HG03457 (cell line): ENCODE measurements around the gene AGO3.
"Not testable (repeated sequence)": the region's sequence is repeated elsewhere in the genome, so short reads cannot be mapped to it uniquely, and the experiment has no call there.

Experiments
- ATAC-seq: cut with Tn5 transposase; IDR thresholded peaks from one replicate; pipeline ENCODE4 v1.9.1; 2021; ENCODE audit warnings: moderate number of reproducible peaks; ENCODE audit not compliant: unreplicated experiment

The AGO3 gene

GRCh38 chr1:35930593-35931445 is at the start of gene AGO3:
Gene AGO3 (plus strand): TSS chr1:35931105. CDS start chr1:35931427, 322 bp downstream.
- ATAC-seq, result peak; percentile 67

- no peak for ATAC-seq
Measured at GRCh38 chr1:35881850-35882273, 49.0 kb upstream of the AGO3 start.

GRCh38 chr1:35882586-35882944 is 48.3 kb upstream of the AGO3 start:
- no peak for ATAC-seq

- peak; percentile 83 for ATAC-seq
Measured at GRCh38 chr1:35882945-35883634, 47.8 kb upstream of the AGO3 start, which contains the start of gene AGO1. Gene AGO1 (plus strand): TSS chr1:35883209. CDS start chr1:35883422, 213 bp downstream.

- no peak for ATAC-seq
Measured at GRCh38 chr1:35883635-35884101, 47.2 kb upstream of the AGO3 start.

GRCh38 chr1:35884934-35885333 is 46.0 kb upstream of the AGO3 start:
- no peak for ATAC-seq

GRCh38 chr1:35885961-35886558 is 44.8 kb upstream of the AGO3 start:
- no peak for ATAC-seq

- ATAC-seq, result no peak
Measured at GRCh38 chr1:35886577-35887431, 44.1 kb upstream of the AGO3 start.

GRCh38 chr1:35887508-35887907 is 43.4 kb upstream of the AGO3 start:
- ATAC-seq, result no peak

- ATAC-seq, result no peak
Measured at GRCh38 chr1:35888255-35888654, 42.6 kb upstream of the AGO3 start.

- not testable (repeated sequence) for ATAC-seq
Measured at GRCh38 chr1:35888981-35889380, 41.9 kb upstream of the AGO3 start.

- ATAC-seq, result no peak
Measured at GRCh38 chr1:35893051-35893879, 37.6 kb upstream of the AGO3 start.

GRCh38 chr1:35894183-35894582 is 36.7 kb upstream of the AGO3 start:
- no peak for ATAC-seq

- ATAC-seq, result no peak
Measured at GRCh38 chr1:35894656-35895055, 36.2 kb upstream of the AGO3 start.

- ATAC-seq, result no peak
Measured at GRCh38 chr1:35899941-35900340, 31.0 kb upstream of the AGO3 start.

GRCh38 chr1:35901235-35901634 is 29.7 kb upstream of the AGO3 start:
- no peak for ATAC-seq

GRCh38 chr1:35902671-35903070 is 28.2 kb upstream of the AGO3 start:
- no peak for ATAC-seq

- no peak for ATAC-seq
Measured at GRCh38 chr1:35914717-35915116, 16.2 kb upstream of the AGO3 start.

- ATAC-seq, result no peak
Measured at GRCh38 chr1:35915693-35916092, 15.2 kb upstream of the AGO3 start.

GRCh38 chr1:35923791-35924221 is 7.1 kb upstream of the AGO3 start:
- no peak for ATAC-seq
